Measurements from ENCODE around the gene PRICKLE4. TPM values are rescaled to one million over a fixed set of nuclear protein-coding genes. Genes with fewer than 3 reads are reported as not detected.
"Not testable (repeated sequence)": the region's sequence is repeated elsewhere in the genome, so short reads cannot be mapped to it uniquely, and the experiment has no call there.

PRICKLE4 gene
- total and polyA plus RNA-seq, 8 donors = 1.9 to 77.0 (median 8.4) TPM; not detected in 1

- Histone ChIP-seq H3K36me3 (peaks cover 0 to 53% (median 49%) of the 10 kb centered on the region in 4 donors), H3K27ac (no peak overlapping the region), H3K27me3 (no peaks in the 10 kb centered on the region), H3K9me3 (no peaks in the 10 kb centered on the region), H3K4me1 (no peaks in the 10 kb centered on the region), H3K4me3 (no peak overlapping the region)
- TF ChIP-seq POLR2AphosphoS5 (IDR thresholded peaks at IDR 0.05) (no peak), EP300 (IDR thresholded peaks at IDR 0.05) (no peak), POLR2A (IDR thresholded peaks at IDR 0.05) (no peak)
- TF ChIP-seq, protein P1, sequence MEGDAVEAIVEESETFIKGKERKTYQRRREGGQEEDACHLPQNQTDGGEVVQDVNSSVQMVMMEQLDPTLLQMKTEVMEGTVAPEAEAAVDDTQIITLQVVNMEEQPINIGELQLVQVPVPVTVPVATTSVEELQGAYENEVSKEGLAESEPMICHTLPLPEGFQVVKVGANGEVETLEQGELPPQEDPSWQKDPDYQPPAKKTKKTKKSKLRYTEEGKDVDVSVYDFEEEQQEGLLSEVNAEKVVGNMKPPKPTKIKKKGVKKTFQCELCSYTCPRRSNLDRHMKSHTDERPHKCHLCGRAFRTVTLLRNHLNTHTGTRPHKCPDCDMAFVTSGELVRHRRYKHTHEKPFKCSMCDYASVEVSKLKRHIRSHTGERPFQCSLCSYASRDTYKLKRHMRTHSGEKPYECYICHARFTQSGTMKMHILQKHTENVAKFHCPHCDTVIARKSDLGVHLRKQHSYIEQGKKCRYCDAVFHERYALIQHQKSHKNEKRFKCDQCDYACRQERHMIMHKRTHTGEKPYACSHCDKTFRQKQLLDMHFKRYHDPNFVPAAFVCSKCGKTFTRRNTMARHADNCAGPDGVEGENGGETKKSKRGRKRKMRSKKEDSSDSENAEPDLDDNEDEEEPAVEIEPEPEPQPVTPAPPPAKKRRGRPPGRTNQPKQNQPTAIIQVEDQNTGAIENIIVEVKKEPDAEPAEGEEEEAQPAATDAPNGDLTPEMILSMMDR (IDR thresholded peaks at IDR 0.05) = no peak
- intact Hi-C loops (cut with DNase I; ENCODE audit: low total_unique reads) = loop anchor here (10.0 kb wide), 1 partner anchor 115 kb away; no protein-coding TSS in a partner anchor
- 51 to 80% (median 76%) methylated on average over 2 of the region's 2 CpGs for WGBS, 5 donors
- no peak for DNase-seq
Measured at GRCh38 chr6:41799559-41799911, 19.0 kb downstream of the PRICKLE4 start.

GRCh38 chr6:41801380-41801779, 20.8 kb downstream of the PRICKLE4 start:
- WGBS, 5 donors = 73 to 86% (median 80%) methylated on average over 2 of the region's 2 CpGs
- peak in 1 of 2 donors; percentile 38 for DNase-seq
- TF ChIP-seq POLR2A (IDR thresholded peaks at IDR 0.05) = no peak
- TF ChIP-seq, protein P1 (IDR thresholded peaks at IDR 0.05) = no peak
- TF ChIP-seq POLR2AphosphoS5 (IDR thresholded peaks at IDR 0.05) = no peak
- TF ChIP-seq EP300 (IDR thresholded peaks at IDR 0.05) = no peak
- peaks cover 4 to 52% (median 43%) of the 10 kb centered on the region in 4 donors for H3K36me3 ChIP-seq
- no peak overlapping the region for H3K4me3 ChIP-seq
- no peaks in the 10 kb centered on the region for H3K27me3 ChIP-seq
- H3K9me3 ChIP-seq = no peaks in the 10 kb centered on the region
- intact Hi-C loops (cut with DNase I; ENCODE audit: low total_unique reads) = no loop called here
- H3K27ac ChIP-seq = no peak overlapping the region
- no peaks in the 10 kb centered on the region for H3K4me1 ChIP-seq

- intact Hi-C loops (cut with DNase I; ENCODE audit: low total_unique reads) = no loop called here
- no peak for DNase-seq
- WGBS, 5 donors = 91 to 96% (median 95%) methylated on average over 52 to 74 of the region's 74 CpGs
- Histone ChIP-seq H3K27me3 (no peaks in the 10 kb centered on the region), H3K4me1 (no peaks in the 10 kb centered on the region), H3K36me3 (peaks cover 4 to 18% (median 17%) of the 10 kb centered on the region in 4 donors), H3K4me3 (no peak overlapping the region), H3K27ac (no peak overlapping the region), H3K9me3 (no peaks in the 10 kb centered on the region)
- TF ChIP-seq EP300 (IDR thresholded peaks at IDR 0.05) (no peak), POLR2AphosphoS5 (IDR thresholded peaks at IDR 0.05) (no peak)
Measured at GRCh38 chr6:41805830-41806774, 25.5 kb downstream of the PRICKLE4 start.

DNA sequence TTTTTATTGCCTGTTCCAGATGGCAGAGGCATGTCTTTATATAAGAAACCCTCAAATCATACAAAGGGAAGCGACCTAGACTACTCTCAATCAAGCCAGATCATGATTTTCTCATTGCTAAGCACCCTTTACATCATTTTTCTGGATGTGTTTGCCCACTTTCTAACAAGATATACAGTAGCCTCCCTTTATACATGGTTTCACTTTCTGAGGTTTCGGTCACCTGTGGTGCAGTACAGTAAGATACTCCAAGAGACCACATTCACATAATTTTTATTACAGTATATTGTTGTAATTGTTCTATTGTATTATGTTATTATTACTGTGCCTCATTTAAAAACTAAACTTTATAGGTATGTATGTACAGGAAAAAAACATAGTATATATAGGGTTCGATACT, 30.5 kb downstream of the PRICKLE4 start:
- intact Hi-C loops (cut with DNase I; ENCODE audit: low total_unique reads) = no loop called here
- H3K27me3 ChIP-seq = no peaks in the 10 kb centered on the region
- H3K27ac ChIP-seq = no peak overlapping the region
- no peaks in the 10 kb centered on the region for H3K9me3 ChIP-seq
- no peak overlapping the region for H3K4me3 ChIP-seq
- H3K4me1 ChIP-seq = no peaks in the 10 kb centered on the region
- peaks cover under 1 to 7% (median 6%) of the 10 kb centered on the region in 4 donors for H3K36me3 ChIP-seq
- DNase-seq = no peak
- WGBS, 5 donors = 87 to 97% (median 90%) methylated on average over 3 of the region's 3 CpGs
- TF ChIP-seq POLR2AphosphoS5 (IDR thresholded peaks at IDR 0.05) (no peak), POLR2A (IDR thresholded peaks at IDR 0.05) (no peak), EP300 (IDR thresholded peaks at IDR 0.05) (no peak)
- TF ChIP-seq, protein P1 (IDR thresholded peaks at IDR 0.05) = no peak

GRCh38 chr6:41811946-41812345, 31.4 kb downstream of the PRICKLE4 start:
- H3K9me3 ChIP-seq; H3K36me3 ChIP-seq; intact Hi-C loops (cut with DNase I; ENCODE audit: low total_unique reads); H3K27me3 ChIP-seq; DNase-seq; H3K4me3 ChIP-seq; H3K27ac ChIP-seq; H3K4me1 ChIP-seq: not testable (repeated sequence)
- WGBS, 5 donors = 93 to 98% (median 95%) methylated on average over 10 to 13 of the region's 13 CpGs
